Loucy (cell line): ENCODE results near the gene RHEB.
A peak's percentile ranks its signal among the peaks of the same experiment; 100 is the strongest.

Source experiments
- H2AFZ ChIP-seq: fragments of 200-600 bp; sonication (generic); 2 replicates; pipeline ENCODE4 v1.6.0; 2016; ENCODE audit warnings: antibody characterized with exemption, mild to moderate bottlenecking, low read length, moderate library complexity
- H3F3A ChIP-seq: fragments of 200-600 bp; 2 replicates; pipeline ENCODE4 v1.6.0; 2016; ENCODE audit warnings: antibody characterized with exemption, low read depth, mild to moderate bottlenecking
- H3K27me3 ChIP-seq: fragments of 200-600 bp; sonication (generic); 2 replicates; pipeline ENCODE4 v1.6.1; 2014; ENCODE audit warnings: low read length, mild to moderate bottlenecking; ENCODE audit not compliant: insufficient read depth, poor library complexity, severe bottlenecking
- H3K36me3 ChIP-seq: fragments of 200-600 bp; sonication (generic); 2 replicates; pipeline ENCODE4 v1.6.1; 2016; ENCODE audit warnings: low read length; ENCODE audit not compliant: insufficient read depth
- H3K4me1 ChIP-seq: fragments of 200-600 bp; sonication (generic); 2 replicates; pipeline ENCODE4 v1.5.1; 2014; ENCODE audit warnings: low read length, mild to moderate bottlenecking; ENCODE audit not compliant: insufficient read depth, poor library complexity, severe bottlenecking
- H3K4me2 ChIP-seq: fragments of 200-600 bp; sonication (generic); 2 replicates; pipeline ENCODE4 v1.6.0; 2014; ENCODE audit warnings: antibody characterized with exemption, low read length, low read depth, mild to moderate bottlenecking; ENCODE audit not compliant: poor library complexity, severe bottlenecking
- H3K4me3 ChIP-seq: fragments of 200-600 bp; sonication (generic); 2 replicates; pipeline ENCODE4 v1.5.1; 2014; ENCODE audit warnings: low read length, mild to moderate bottlenecking, mixed read lengths; ENCODE audit not compliant: poor library complexity, severe bottlenecking
- H3K79me2 ChIP-seq: fragments of 200-600 bp; sonication (generic); 2 replicates; pipeline ENCODE4 v1.6.1; 2014; ENCODE audit warnings: low read length; ENCODE audit not compliant: insufficient read depth
- H3K9ac ChIP-seq: fragments of 200-600 bp; sonication (generic); 2 replicates; pipeline ENCODE4 v1.6.0; 2014; ENCODE audit warnings: mild to moderate bottlenecking, low read depth, low read length, moderate library complexity; ENCODE audit not compliant: poor library complexity, severe bottlenecking
- H3K9me2 ChIP-seq: fragments of 200-600 bp; sonication (generic); replicated peaks from 2 replicates; pipeline ENCODE4 v1.6.1; 2016; ENCODE audit warnings: low read depth, low read length, mixed read lengths
- H3K9me3 ChIP-seq: fragments of 200-600 bp; sonication (generic); 2 replicates; pipeline ENCODE4 v1.6.1; 2014; ENCODE audit warnings: mild to moderate bottlenecking, antibody characterized with exemption, low read length, low read depth; ENCODE audit not compliant: insufficient read depth
- H4K20me1 ChIP-seq: fragments of 200-600 bp; sonication (generic); 2 replicates; pipeline ENCODE4 v1.6.0; 2014; ENCODE audit warnings: antibody characterized with exemption, low read length, mild to moderate bottlenecking; ENCODE audit not compliant: insufficient read depth, poor library complexity, severe bottlenecking
- EZH2phosphoT487 ChIP-seq: fragments of 200-600 bp; IDR thresholded peaks from 2 replicates; pipeline ENCODE4 v1.6.1; 2018; ENCODE audit warnings: antibody characterized with exemption, mild to moderate bottlenecking, moderate library complexity, borderline replicate concordance
- TF ChIP-seq, protein P1 (sequence below): fragments of 200-600 bp; sonication (generic); conservative IDR thresholded peaks from 2 replicates; pipeline ENCODE4 v1.5.1; 2014; ENCODE audit warnings: mild to moderate bottlenecking, antibody characterized with exemption, low read length

Gene RHEB

GRCh38 chr7:151429237-151429559 lies 90.5 kb downstream of the RHEB start:
- TF ChIP-seq, protein P1, sequence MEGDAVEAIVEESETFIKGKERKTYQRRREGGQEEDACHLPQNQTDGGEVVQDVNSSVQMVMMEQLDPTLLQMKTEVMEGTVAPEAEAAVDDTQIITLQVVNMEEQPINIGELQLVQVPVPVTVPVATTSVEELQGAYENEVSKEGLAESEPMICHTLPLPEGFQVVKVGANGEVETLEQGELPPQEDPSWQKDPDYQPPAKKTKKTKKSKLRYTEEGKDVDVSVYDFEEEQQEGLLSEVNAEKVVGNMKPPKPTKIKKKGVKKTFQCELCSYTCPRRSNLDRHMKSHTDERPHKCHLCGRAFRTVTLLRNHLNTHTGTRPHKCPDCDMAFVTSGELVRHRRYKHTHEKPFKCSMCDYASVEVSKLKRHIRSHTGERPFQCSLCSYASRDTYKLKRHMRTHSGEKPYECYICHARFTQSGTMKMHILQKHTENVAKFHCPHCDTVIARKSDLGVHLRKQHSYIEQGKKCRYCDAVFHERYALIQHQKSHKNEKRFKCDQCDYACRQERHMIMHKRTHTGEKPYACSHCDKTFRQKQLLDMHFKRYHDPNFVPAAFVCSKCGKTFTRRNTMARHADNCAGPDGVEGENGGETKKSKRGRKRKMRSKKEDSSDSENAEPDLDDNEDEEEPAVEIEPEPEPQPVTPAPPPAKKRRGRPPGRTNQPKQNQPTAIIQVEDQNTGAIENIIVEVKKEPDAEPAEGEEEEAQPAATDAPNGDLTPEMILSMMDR = no peak
- no peak for TF ChIP-seq EZH2phosphoT487
- no peak overlapping the region for H2AFZ ChIP-seq
- no peak overlapping the region for H3K4me3 ChIP-seq
- H3K27me3 ChIP-seq = no peaks in the 10 kb centered on the region
- H3K4me2 ChIP-seq = peak overlapping the region; percentile 60
- H3K9ac ChIP-seq = no peak overlapping the region
- H4K20me1 ChIP-seq = no peaks in the 10 kb centered on the region
- no peaks in the 10 kb centered on the region for H3K9me2 ChIP-seq
- H3K9me3 ChIP-seq = no peaks in the 10 kb centered on the region
- no peaks in the 10 kb centered on the region for H3F3A ChIP-seq
- H3K79me2 ChIP-seq = no peaks in the 10 kb centered on the region
- no peaks in the 10 kb centered on the region for H3K36me3 ChIP-seq
- H3K4me1 ChIP-seq = peaks cover 35% of the 10 kb centered on the region

GRCh38 chr7:151428378-151429236 lies 91.1 kb downstream of the RHEB start:
- H3K27me3 ChIP-seq = no peaks in the 10 kb centered on the region
- no peak overlapping the region for H2AFZ ChIP-seq
- no peaks in the 10 kb centered on the region for H3K79me2 ChIP-seq
- H3K36me3 ChIP-seq = no peaks in the 10 kb centered on the region
- TF ChIP-seq EZH2phosphoT487 = no peak
- TF ChIP-seq, protein P1 = no peak
- H3K4me2 ChIP-seq = no peak overlapping the region
- H3K4me3 ChIP-seq = no peak overlapping the region
- H3K9me3 ChIP-seq = no peaks in the 10 kb centered on the region
- H3K4me1 ChIP-seq = peaks cover 32% of the 10 kb centered on the region
- H4K20me1 ChIP-seq = no peaks in the 10 kb centered on the region
- no peaks in the 10 kb centered on the region for H3K9me2 ChIP-seq
- no peaks in the 10 kb centered on the region for H3F3A ChIP-seq
- no peak overlapping the region for H3K9ac ChIP-seq

GRCh38 chr7:151427705-151428377 lies 91.9 kb downstream of the RHEB start:
- H3K9me3 ChIP-seq = no peaks in the 10 kb centered on the region
- TF ChIP-seq EZH2phosphoT487 = no peak
- TF ChIP-seq, protein P1 = no peak
- H3K4me3 ChIP-seq = no peak overlapping the region
- peaks cover 25% of the 10 kb centered on the region for H3K4me1 ChIP-seq
- no peaks in the 10 kb centered on the region for H3K27me3 ChIP-seq
- no peak overlapping the region for H3K9ac ChIP-seq
- no peak overlapping the region for H2AFZ ChIP-seq
- H3K79me2 ChIP-seq = no peaks in the 10 kb centered on the region
- no peaks in the 10 kb centered on the region for H4K20me1 ChIP-seq
- H3K36me3 ChIP-seq = no peaks in the 10 kb centered on the region
- no peaks in the 10 kb centered on the region for H3F3A ChIP-seq
- H3K9me2 ChIP-seq = no peaks in the 10 kb centered on the region
- H3K4me2 ChIP-seq = no peak overlapping the region
